PFSK-1 (cell line): ENCODE data around the gene ARHGAP44.

Experiments used
- FOXP2 ChIP-seq: optimal IDR thresholded peaks from 2 replicates; pipeline ENCODE3; 2011; ENCODE audit warnings: borderline replicate concordance, control low read depth, inconsistent platforms; ENCODE audit not compliant: insufficient read depth; ENCODE audit errors: extremely low read length, extremely low read depth
- POLR2AphosphoS5 ChIP-seq: IDR thresholded peaks from 2 replicates; pipeline ENCODE4 v1.6.1; 2012; ENCODE audit warnings: low read depth, mild to moderate bottlenecking, control low read depth, low read length, moderate library complexity
- REST ChIP-seq, 2 experiments: IDR thresholded peaks; 2 replicates each; pipeline versions ENCODE4 v1.6.1 to v1.8.0; 2011 to 2012; ENCODE audit warnings: low read depth in 2 of 2, low read length in 2 of 2, control low read depth in 1 of 2, inconsistent platforms in 1 of 2, mild to moderate bottlenecking in 1 of 2, moderate library complexity in 1 of 2; ENCODE audit not compliant: insufficient read depth in 1 of 2
- SIN3A ChIP-seq: IDR thresholded peaks from 2 replicates; pipeline ENCODE4 v1.6.1; 2012; ENCODE audit warnings: mild to moderate bottlenecking, low read length, moderate library complexity, borderline replicate concordance; ENCODE audit not compliant: insufficient read depth
- TAF1 ChIP-seq: IDR thresholded peaks from 2 replicates; pipeline ENCODE4 v1.6.1; 2012; ENCODE audit warnings: low read length, control low read depth, borderline replicate concordance; ENCODE audit not compliant: insufficient read depth

The ARHGAP44 gene

GRCh38 chr17:12995106-12995895 lies 206.0 kb downstream of the ARHGAP44 start:
- TF ChIP-seq FOXP2 (no peak), TAF1 (no peak), POLR2AphosphoS5 (no peak), REST (IDR thresholded peaks at IDR 0.05; ENCODE audit: insufficient read depth in 1 of 2, low read depth in 2 of 2, low read length in 2 of 2) (no peak), SIN3A (no peak)

GRCh38 chr17:12995896-12996295 lies 206.6 kb downstream of the ARHGAP44 start:
- TF ChIP-seq SIN3A (no peak), REST (IDR thresholded peaks at IDR 0.05; ENCODE audit: insufficient read depth in 1 of 2, low read depth in 2 of 2, low read length in 2 of 2) (no peak)

GRCh38 chr17:12996357-12996756 lies 207.1 kb downstream of the ARHGAP44 start:
- TF ChIP-seq TAF1 (no peak), REST (IDR thresholded peaks at IDR 0.05; ENCODE audit: insufficient read depth in 1 of 2, low read depth in 2 of 2, low read length in 2 of 2) (no peak), SIN3A (no peak), POLR2AphosphoS5 (no peak), FOXP2 (no peak)

GRCh38 chr17:12996941-12997340 lies 207.6 kb downstream of the ARHGAP44 start:
- TF ChIP-seq FOXP2 (no peak), POLR2AphosphoS5 (no peak), SIN3A (no peak), TAF1 (no peak), REST (IDR thresholded peaks at IDR 0.05; ENCODE audit: insufficient read depth in 1 of 2, low read depth in 2 of 2, low read length in 2 of 2) (no peak)

- TF ChIP-seq TAF1: no peak
- no peak for TF ChIP-seq SIN3A
- TF ChIP-seq REST (IDR thresholded peaks at IDR 0.05; ENCODE audit: insufficient read depth in 1 of 2, low read depth in 2 of 2, low read length in 2 of 2): no peak
- no peak for TF ChIP-seq POLR2AphosphoS5
- no peak for TF ChIP-seq FOXP2
Measured at GRCh38 chr17:12998461-12998860, 209.2 kb downstream of the ARHGAP44 start.
